ENCODE data around the gene CCDC154.
A peak's percentile ranks its signal among the peaks of the same experiment; 100 is the strongest.
"Not testable (repeated sequence)": the region's sequence is repeated elsewhere in the genome, so short reads cannot be mapped to it uniquely, and the experiment has no call there.

Gene CCDC154

DNA sequence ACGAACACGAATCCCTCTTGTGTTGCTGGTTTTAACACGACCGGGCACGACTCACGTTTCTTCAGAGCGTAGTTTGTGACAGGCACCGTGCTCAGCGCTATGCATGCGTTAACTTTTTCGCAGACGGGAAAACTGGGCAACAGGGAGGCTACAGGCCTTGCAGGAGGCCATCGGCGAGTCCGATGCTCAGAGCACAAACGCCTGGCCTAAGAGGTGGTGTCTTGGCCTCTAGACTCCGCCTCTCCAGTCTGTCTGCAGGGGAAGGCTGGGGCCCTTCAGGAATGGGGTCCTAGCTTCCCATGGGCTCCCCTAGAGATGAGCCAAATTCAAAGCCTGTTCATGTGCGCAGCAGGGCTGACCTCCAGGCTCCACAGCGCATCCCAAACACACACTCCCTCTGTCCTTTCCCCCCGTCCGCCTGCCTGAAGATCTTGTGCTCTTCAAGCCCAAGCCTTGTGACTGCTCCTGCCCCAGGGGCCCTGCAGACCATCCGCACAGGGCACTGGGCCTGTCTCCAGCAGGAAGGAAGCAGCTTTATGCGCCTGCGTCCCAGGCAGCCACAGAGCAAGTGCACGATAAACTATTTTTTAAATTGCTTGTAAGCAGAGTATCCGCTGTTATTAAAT lies 27.3 kb upstream of the CCDC154 start:
- no peak for DNase-seq

- DNase-seq = no peak
Observed at GRCh38 chr16:1470481-1471251, 26.3 kb upstream of the CCDC154 start.

- DNase-seq = peak; percentile 50
Observed at GRCh38 chr16:1469693-1470201, 25.4 kb upstream of the CCDC154 start.

- DNase-seq = not testable (repeated sequence)
Observed at GRCh38 chr16:1469141-1469540, 24.8 kb upstream of the CCDC154 start.

- no peak for DNase-seq
Observed at GRCh38 chr16:1468426-1468810, 24.1 kb upstream of the CCDC154 start.

DNA sequence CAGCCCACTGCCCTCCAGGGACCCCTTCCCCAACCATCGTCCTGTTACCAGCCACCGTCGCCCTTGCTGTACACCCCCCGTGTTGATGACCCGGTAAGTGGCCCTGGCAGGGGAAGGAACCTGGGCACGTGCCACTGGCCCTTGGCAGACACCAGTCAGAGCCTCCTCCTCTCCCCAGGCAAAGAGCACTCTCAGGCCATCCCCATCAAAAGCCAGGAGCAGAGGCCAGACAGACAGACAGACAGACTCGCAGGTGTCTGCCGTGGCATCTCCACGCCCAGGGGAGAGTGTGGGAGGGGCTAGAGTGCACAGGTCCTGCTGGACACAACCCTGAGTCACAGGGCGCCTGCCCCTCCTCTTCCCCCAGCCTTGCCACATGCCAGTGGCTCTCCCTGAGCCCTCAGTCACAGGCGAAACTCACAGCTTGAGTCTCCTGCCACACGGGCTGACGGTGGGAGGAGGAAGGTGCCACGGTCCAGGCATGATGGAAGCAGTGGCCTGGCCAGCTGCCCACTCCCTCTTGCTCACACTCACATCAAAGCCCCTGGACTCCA lies 22.7 kb upstream of the CCDC154 start:
- DNase-seq = no peak

DNA sequence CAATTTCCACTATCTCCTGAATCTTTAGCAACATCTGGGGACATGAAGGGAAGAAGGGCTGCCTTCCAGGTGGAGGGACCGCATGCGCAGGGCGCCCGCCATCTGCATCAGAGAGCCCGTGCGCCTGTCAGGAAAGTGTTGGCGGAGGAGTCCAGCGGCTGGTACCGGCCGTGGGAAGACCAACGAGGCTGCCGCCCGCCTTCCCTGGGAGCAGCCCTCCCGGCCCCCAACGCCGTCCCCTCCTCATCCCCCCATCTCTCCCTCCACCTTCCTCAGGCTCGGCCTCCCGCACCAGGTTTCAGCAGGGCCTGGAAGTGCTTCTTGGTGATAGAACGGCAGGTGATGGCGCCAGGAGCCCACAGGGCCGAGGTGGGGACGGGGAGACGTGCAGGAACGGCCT lies 21.7 kb upstream of the CCDC154 start:
- DNase-seq = no peak

DNA sequence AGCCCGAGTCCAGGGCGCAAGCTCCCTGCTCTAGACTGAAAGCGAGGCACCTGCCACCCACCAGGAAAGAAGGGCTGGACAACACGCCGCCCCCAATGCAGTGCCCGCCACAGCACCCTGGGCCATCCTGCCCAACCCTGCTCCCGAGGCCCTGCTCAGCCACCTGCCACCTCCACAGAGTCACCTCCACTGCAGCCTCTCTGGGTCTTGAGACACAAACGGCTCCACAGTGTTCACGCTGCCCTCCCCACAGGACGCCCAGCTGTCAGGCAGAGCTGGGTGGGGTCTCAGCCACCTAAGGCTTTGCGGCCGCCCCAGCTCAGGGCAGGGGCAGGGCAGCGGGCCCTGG lies 21.2 kb upstream of the CCDC154 start:
- no peak for DNase-seq

GRCh38 chr16:1464894-1465566 lies 20.7 kb upstream of the CCDC154 start:
- no peak for DNase-seq

DNA sequence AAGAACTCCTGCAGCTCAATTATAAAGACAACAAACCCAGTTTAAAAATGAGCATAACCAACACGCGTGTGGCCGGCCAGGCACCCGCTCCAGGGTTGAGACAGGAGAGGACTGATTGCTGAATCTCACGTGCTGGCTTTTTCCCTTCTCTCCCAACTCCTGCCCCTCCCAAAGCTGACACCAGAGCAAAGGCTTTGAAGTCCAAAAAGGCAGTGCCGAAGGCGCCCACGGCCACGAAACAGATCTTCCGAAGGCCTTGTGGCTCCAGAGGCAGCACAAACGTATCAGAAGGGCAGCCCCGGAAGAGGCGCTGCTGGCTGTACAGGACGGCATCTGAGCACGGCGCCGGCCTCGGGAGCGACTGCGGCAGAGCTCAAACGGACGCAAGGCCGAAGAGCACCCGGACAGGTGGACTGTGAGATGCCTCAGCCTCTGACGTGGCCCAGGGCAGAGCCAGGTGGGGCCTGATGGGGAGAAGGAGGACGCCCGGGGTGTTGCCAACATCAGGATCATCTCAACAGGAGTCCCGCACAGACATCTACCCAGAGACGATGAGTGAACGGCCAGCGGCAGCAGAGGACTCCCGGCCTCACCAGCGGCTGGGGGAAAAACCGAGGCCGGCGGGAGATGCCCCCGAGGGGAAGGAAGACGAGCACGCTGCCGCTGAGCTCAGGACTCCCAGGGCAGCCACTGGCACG lies 20.0 kb upstream of the CCDC154 start:
- no peak for DNase-seq

GRCh38 chr16:1461146-1461545 lies 16.8 kb upstream of the CCDC154 start:
- DNase-seq = no peak

- DNase-seq = no peak
Observed at GRCh38 chr16:1460602-1461138, 16.3 kb upstream of the CCDC154 start.

GRCh38 chr16:1459967-1460366 lies 15.6 kb upstream of the CCDC154 start:
- DNase-seq = no peak

DNA sequence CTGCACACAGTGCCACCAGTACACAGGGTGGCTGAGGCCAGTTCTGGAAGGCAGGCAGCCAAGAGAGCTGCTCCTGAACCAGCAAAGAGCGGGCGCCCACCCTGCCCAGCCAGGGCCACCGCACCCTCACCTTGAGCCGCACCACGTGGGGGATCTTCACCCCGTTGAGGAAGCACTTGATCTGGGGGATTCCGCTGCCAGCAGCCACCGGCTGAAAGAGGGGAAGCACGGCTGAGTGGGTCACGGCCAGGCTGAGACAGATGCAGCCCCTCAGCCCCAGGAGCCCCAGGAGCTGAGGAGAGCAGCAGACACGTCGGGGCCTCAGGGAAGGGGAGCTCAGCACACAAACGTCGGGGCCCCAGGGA lies 14.6 kb upstream of the CCDC154 start:
- DNase-seq = no peak

GRCh38 chr16:1458336-1458976 lies 14.1 kb upstream of the CCDC154 start:
- DNase-seq = no peak

DNA sequence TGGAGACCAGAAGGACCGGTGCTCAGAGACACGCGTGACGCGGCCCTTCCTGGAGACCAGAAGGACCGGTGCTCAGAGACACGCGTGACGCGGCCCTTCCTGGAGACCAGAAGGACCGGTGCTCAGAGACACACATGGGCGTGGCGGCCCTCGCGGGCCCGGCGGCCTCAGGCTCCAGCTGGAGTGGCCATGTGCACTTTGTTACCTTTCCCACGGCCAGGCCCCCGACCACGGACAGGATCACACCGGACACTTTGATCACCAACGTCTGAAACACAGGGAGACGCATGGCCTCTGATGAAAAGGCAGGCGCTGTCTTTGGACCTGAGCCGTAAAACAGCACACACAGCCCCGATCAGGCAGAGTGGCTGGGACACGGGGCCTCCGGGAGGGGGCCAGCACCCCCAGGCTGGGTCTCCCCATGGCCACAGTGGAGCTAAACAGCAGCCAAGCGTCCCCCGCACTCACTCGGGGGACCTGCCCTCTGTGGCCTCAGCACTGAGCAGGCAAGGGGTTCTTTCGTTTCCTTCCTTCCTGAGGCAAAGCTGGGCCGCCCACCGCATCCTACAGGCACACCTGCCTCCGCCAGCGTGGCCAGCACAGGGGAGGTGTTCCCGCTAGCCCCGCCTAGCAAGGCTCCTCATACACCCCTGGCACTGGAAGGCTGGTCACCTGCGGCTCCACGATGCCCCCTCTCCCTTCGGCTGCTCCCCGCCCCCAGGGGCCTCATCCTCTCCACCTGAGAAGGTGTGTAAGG lies 13.3 kb upstream of the CCDC154 start:
- DNase-seq = no peak

DNA sequence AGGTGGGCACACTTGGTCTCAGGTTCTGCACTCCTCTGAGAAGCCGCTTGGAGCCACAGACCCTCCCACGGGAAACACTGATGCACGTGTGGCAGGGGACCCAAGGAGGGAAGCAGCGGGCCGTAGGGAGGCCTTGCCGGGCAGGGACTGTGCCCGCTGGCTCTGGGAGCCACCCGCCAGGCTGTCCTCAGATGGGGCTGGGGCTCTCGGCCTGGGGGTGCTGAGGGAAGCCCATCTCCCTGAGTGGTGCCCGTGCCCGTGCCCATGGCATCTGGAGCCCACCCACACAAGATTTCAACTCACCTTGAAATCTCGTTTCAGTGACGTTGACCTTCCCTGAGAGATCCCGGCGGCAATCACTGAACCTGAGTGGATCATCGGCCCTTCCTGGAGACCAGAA lies 12.6 kb upstream of the CCDC154 start:
- DNase-seq = no peak

DNA sequence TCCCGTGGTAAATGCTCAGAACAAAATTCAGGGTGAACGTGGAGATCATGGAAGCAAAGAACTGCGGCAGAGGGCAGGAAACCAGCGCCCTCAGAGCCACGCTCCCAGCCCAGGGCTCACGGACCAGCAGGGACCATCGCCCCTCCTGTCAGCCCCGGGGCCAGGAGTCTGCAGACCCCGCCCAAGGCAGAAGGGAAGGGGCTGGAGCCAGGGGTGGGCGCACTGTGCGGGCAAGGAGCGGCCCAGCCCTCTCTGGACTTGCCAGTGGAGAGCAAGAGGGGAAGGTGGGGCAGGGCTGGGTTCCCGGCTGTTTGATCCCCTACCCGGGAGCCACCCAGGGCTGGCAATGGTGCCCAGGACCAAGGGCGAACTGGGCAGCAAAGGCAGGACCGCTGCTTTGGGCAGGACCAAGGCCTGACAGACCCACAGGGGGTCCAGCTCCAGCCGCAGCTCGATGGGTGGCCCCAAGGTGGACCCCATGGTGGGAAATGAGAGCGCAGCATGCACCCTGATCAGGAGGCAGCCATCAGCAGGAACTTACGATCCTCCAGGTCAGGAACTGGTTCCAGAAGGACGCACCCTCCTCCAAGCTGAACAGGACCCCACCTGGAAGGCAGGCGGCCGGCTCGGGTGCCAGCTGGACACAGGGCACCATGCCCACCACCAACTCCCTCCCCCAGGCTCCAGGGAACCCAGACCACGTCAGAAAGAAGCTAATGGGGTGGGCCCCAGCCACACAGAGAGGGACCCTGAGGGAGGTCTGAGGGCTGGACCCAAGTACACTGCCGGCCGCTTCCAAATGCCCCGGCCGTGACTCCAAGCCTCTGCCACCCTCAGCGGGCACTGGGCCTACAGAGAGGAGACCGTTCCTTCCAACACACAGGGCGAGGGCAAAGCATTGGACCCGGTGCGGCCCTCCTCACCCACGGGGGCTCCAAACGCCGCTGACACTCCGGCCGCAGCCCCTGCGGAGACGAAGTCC lies 11.1 kb upstream of the CCDC154 start:
- DNase-seq = no peak

DNA sequence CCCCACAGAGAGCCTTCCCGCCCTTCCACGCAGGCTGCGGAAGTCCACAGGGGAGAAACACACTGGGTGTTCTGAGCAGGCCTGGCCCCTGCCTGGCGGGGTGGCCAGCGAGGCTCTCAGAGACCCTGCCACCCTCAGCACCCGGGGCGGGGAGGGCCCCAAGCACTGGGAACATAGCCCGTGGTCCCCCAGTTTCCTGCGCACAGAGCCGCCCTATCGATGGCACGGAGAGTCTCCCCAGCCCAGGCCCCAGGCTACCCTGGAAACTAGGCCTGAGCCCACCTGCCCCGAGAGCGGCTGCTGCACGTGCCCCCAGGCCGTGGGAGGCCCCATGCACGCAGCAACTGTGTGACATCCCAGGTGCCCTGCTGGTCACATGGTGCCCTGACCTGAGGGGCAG lies 10.2 kb upstream of the CCDC154 start:
- DNase-seq = no peak

DNA sequence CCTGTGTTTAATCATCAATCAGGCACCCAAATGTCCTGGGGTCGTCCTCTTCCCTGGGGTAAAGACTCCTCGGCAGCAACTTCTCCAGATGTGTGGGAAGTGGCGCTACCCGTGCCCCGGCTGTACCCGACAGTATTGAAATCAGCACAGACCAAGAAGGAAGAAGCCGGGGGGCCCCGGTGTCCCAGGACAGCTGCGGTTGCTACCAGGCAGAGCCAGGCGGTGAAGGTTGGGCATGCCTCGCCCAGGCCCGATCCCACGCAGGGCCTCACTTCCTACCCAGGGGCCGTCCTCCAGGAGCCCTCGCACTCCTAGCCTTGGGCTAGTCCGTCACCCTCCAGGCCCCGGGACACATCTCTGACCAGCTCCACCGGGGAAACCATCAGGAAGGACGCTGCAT lies 9.0 kb upstream of the CCDC154 start:
- no peak for DNase-seq
